Dendritic cell treated with granulocyte-macrophage colony-stimulating factor and Interleukin-4, amounts not matched to agents 40 ng/mL and 50 ng/mL, for 4 days (primary cell): Measurements from ENCODE around the gene ANGPTL7.
"Not testable (repeated sequence)": the region's sequence is repeated elsewhere in the genome, so short reads cannot be mapped to it uniquely, and the experiment has no call there.

Experiments
- H3K27ac Mint-ChIP-seq: one replicate; pipeline ENCODE4 v1.8.0; 2022; ENCODE audit warnings: mild to moderate bottlenecking, mixed read lengths
- H3K27me3 Mint-ChIP-seq: one replicate; pipeline ENCODE4 v1.8.0; 2022; ENCODE audit warnings: mild to moderate bottlenecking, mixed read lengths
- H3K36me3 Mint-ChIP-seq: one replicate; pipeline ENCODE4 v1.8.0; 2022; ENCODE audit warnings: low read depth, mixed read lengths
- H3K4me1 Mint-ChIP-seq: one replicate; pipeline ENCODE4 v1.8.0; 2022; ENCODE audit warnings: low read depth, mixed read lengths
- H3K4me3 Mint-ChIP-seq: one replicate; pipeline ENCODE4 v1.8.0; 2022; ENCODE audit warnings: mild to moderate bottlenecking, moderate library complexity, mixed read lengths
- H3K9me3 Mint-ChIP-seq: one replicate; pipeline ENCODE4 v1.8.0; 2022; ENCODE audit warnings: mixed read lengths
- intact Hi-C: fragments of 100-400 bp; cut with micrococcal nuclease; formaldehyde crosslinking; loops from one replicate; pipeline ENCODE4 v1.15.0; 2022

Gene ANGPTL7

GRCh38 chr1:11179125-11179524 is 10.0 kb upstream of the ANGPTL7 start:
- H3K27ac Mint-ChIP-seq = no peak overlapping the region
- intact Hi-C loops = no loop called here

GRCh38 chr1:11179749-11180148 is 9.4 kb upstream of the ANGPTL7 start:
- H3K4me1 Mint-ChIP-seq, H3K27me3 Mint-ChIP-seq, H3K27ac Mint-ChIP-seq, H3K4me3 Mint-ChIP-seq, H3K9me3 Mint-ChIP-seq, intact Hi-C loops: not testable (repeated sequence)
- H3K36me3 Mint-ChIP-seq = peaks cover 74% of the 10 kb centered on the region

More at GRCh38 chr1:11179125-11179524, 10.0 kb upstream of the ANGPTL7 start:
- Mint-ChIP-seq H3K27me3 (no peaks in the 10 kb centered on the region), H3K4me1 (no peaks in the 10 kb centered on the region), H3K9me3 (no peaks in the 10 kb centered on the region), H3K36me3 (peaks cover 72% of the 10 kb centered on the region), H3K4me3 (no peak overlapping the region)

GRCh38 chr1:11180342-11180744 is 8.8 kb upstream of the ANGPTL7 start:
- Mint-ChIP-seq H3K9me3 (no peaks in the 10 kb centered on the region), H3K27ac (no peak overlapping the region), H3K4me3 (no peak overlapping the region), H3K36me3 (peaks cover 77% of the 10 kb centered on the region), H3K4me1 (no peaks in the 10 kb centered on the region), H3K27me3 (no peaks in the 10 kb centered on the region)
- intact Hi-C loops = no loop called here

- H3K4me3 Mint-ChIP-seq = no peak overlapping the region
- no peak overlapping the region for H3K27ac Mint-ChIP-seq
- no peaks in the 10 kb centered on the region for H3K9me3 Mint-ChIP-seq
- peaks cover 69% of the 10 kb centered on the region for H3K36me3 Mint-ChIP-seq
- intact Hi-C loops = no loop called here
- no peaks in the 10 kb centered on the region for H3K4me1 Mint-ChIP-seq
- H3K27me3 Mint-ChIP-seq = no peaks in the 10 kb centered on the region
Observed at GRCh38 chr1:11182884-11183283, 6.3 kb upstream of the ANGPTL7 start.

- Mint-ChIP-seq H3K9me3 (no peaks in the 10 kb centered on the region), H3K4me3 (no peak overlapping the region), H3K27me3 (no peaks in the 10 kb centered on the region), H3K36me3 (peaks cover 70% of the 10 kb centered on the region), H3K4me1 (no peaks in the 10 kb centered on the region), H3K27ac (no peak overlapping the region)
- intact Hi-C loops = no loop called here
Observed at GRCh38 chr1:11184973-11185372, 4.2 kb upstream of the ANGPTL7 start.

GRCh38 chr1:11187000-11187399 is 2.2 kb upstream of the ANGPTL7 start:
- H3K27ac Mint-ChIP-seq = no peak overlapping the region
- no peak overlapping the region for H3K4me3 Mint-ChIP-seq
- peaks cover 72% of the 10 kb centered on the region for H3K36me3 Mint-ChIP-seq
- H3K9me3 Mint-ChIP-seq = no peaks in the 10 kb centered on the region
- H3K27me3 Mint-ChIP-seq = no peaks in the 10 kb centered on the region
- intact Hi-C loops = no loop called here
- H3K4me1 Mint-ChIP-seq = no peaks in the 10 kb centered on the region

- Mint-ChIP-seq H3K36me3 (peaks cover 73% of the 10 kb centered on the region), H3K9me3 (no peaks in the 10 kb centered on the region), H3K4me1 (no peaks in the 10 kb centered on the region), H3K27ac (no peak overlapping the region), H3K27me3 (no peaks in the 10 kb centered on the region), H3K4me3 (no peak overlapping the region)
- intact Hi-C loops = no loop called here
Observed at GRCh38 chr1:11187494-11187893, 1.7 kb upstream of the ANGPTL7 start.

GRCh38 chr1:11187931-11188330 is 1.2 kb upstream of the ANGPTL7 start:
- no peaks in the 10 kb centered on the region for H3K27me3 Mint-ChIP-seq
- no peak overlapping the region for H3K27ac Mint-ChIP-seq
- H3K36me3 Mint-ChIP-seq = peaks cover 77% of the 10 kb centered on the region
- intact Hi-C loops = no loop called here
- H3K4me1 Mint-ChIP-seq = no peaks in the 10 kb centered on the region
- no peaks in the 10 kb centered on the region for H3K9me3 Mint-ChIP-seq
- no peak overlapping the region for H3K4me3 Mint-ChIP-seq

GRCh38 chr1:11188381-11188780 is 774 bp upstream of the ANGPTL7 start:
- Mint-ChIP-seq H3K4me1 (no peaks in the 10 kb centered on the region), H3K27ac (no peak overlapping the region), H3K27me3 (no peaks in the 10 kb centered on the region), H3K4me3 (no peak overlapping the region), H3K36me3 (peaks cover 82% of the 10 kb centered on the region), H3K9me3 (no peaks in the 10 kb centered on the region)
- intact Hi-C loops = no loop called here

GRCh38 chr1:11193376-11193775 is 4.2 kb downstream of the ANGPTL7 start:
- H3K4me1 Mint-ChIP-seq = no peaks in the 10 kb centered on the region
- no peak overlapping the region for H3K4me3 Mint-ChIP-seq
- H3K9me3 Mint-ChIP-seq = no peaks in the 10 kb centered on the region
- intact Hi-C loops = no loop called here
- peaks cover 97% of the 10 kb centered on the region for H3K36me3 Mint-ChIP-seq
- no peaks in the 10 kb centered on the region for H3K27me3 Mint-ChIP-seq
- no peak overlapping the region for H3K27ac Mint-ChIP-seq

GRCh38 chr1:11194407-11195176 is 5.4 kb downstream of the ANGPTL7 start:
- Mint-ChIP-seq H3K36me3 (peaks cover 99% of the 10 kb centered on the region), H3K4me3 (no peak overlapping the region), H3K4me1 (no peaks in the 10 kb centered on the region), H3K27ac (no peak overlapping the region), H3K9me3 (no peaks in the 10 kb centered on the region), H3K27me3 (no peaks in the 10 kb centered on the region)
- intact Hi-C loops = no loop called here

GRCh38 chr1:11196945-11197344 is 7.8 kb downstream of the ANGPTL7 start:
- intact Hi-C loops = no loop called here
- no peak overlapping the region for H3K27ac Mint-ChIP-seq
- no peaks in the 10 kb centered on the region for H3K27me3 Mint-ChIP-seq
- no peaks in the 10 kb centered on the region for H3K4me1 Mint-ChIP-seq
- no peaks in the 10 kb centered on the region for H3K9me3 Mint-ChIP-seq
- H3K36me3 Mint-ChIP-seq = peaks cover 98% of the 10 kb centered on the region
- no peak overlapping the region for H3K4me3 Mint-ChIP-seq

- no peaks in the 10 kb centered on the region for H3K9me3 Mint-ChIP-seq
- H3K27me3 Mint-ChIP-seq = no peaks in the 10 kb centered on the region
- intact Hi-C loops = no loop called here
- no peak overlapping the region for H3K4me3 Mint-ChIP-seq
- H3K36me3 Mint-ChIP-seq = peaks cover 96% of the 10 kb centered on the region
- no peaks in the 10 kb centered on the region for H3K4me1 Mint-ChIP-seq
- no peak overlapping the region for H3K27ac Mint-ChIP-seq
Observed at GRCh38 chr1:11197359-11197758, 8.2 kb downstream of the ANGPTL7 start.

GRCh38 chr1:11198257-11198656 is 9.1 kb downstream of the ANGPTL7 start:
- peaks cover 96% of the 10 kb centered on the region for H3K36me3 Mint-ChIP-seq
- no peaks in the 10 kb centered on the region for H3K27me3 Mint-ChIP-seq
- H3K4me1 Mint-ChIP-seq = no peaks in the 10 kb centered on the region
- H3K4me3 Mint-ChIP-seq = no peak overlapping the region
- H3K9me3 Mint-ChIP-seq = no peaks in the 10 kb centered on the region
- intact Hi-C loops = no loop called here
- H3K27ac Mint-ChIP-seq = no peak overlapping the region
